ENCODE measurements around the gene NEDD4. TPM values are rescaled to one million over a fixed set of nuclear protein-coding genes. Genes with fewer than 3 reads are reported as not detected.
"Not testable (repeated sequence)": the region's sequence is repeated elsewhere in the genome, so short reads cannot be mapped to it uniquely, and the experiment has no call there.

Gene NEDD4
- total RNA-seq, 1 donor from 2014 or later, result 24.1 TPM

DNA sequence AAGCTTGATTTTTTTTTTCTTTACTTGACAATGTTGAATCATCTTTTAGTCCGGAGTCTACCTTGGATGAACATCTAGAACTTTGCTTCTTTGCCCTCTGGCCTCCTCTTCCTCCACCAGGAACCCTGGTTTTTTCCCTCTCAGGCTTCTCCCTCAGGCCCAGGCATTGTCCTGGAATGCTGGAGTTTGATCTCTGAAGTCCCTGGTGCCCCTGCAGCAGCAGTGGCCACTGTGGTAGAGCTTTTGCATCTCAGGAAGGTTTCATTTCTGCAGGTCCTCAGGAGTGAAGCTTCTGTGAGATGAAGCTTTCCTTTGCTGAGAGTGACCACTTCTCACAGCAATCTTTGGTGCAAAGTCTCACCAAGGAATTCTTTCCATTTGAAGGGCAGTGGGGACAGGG, 39.0 kb upstream of the NEDD4 start:
- Mint-ChIP-seq H3K4me1 (ENCODE audit: unreplicated experiment) (no peaks in the 10 kb centered on the region), H3K36me3 (ENCODE audit: unreplicated experiment) (no peaks in the 10 kb centered on the region), H3K4me3 (ENCODE audit: unreplicated experiment) (no peak overlapping the region), H3K27ac (ENCODE audit: unreplicated experiment) (no peak overlapping the region), H3K27me3 (ENCODE audit: unreplicated experiment) (no peaks in the 10 kb centered on the region), H3K9me3 (ENCODE audit: unreplicated experiment) (no peaks in the 10 kb centered on the region)
- TF ChIP-seq, protein P1, sequence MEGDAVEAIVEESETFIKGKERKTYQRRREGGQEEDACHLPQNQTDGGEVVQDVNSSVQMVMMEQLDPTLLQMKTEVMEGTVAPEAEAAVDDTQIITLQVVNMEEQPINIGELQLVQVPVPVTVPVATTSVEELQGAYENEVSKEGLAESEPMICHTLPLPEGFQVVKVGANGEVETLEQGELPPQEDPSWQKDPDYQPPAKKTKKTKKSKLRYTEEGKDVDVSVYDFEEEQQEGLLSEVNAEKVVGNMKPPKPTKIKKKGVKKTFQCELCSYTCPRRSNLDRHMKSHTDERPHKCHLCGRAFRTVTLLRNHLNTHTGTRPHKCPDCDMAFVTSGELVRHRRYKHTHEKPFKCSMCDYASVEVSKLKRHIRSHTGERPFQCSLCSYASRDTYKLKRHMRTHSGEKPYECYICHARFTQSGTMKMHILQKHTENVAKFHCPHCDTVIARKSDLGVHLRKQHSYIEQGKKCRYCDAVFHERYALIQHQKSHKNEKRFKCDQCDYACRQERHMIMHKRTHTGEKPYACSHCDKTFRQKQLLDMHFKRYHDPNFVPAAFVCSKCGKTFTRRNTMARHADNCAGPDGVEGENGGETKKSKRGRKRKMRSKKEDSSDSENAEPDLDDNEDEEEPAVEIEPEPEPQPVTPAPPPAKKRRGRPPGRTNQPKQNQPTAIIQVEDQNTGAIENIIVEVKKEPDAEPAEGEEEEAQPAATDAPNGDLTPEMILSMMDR (IDR thresholded peaks at IDR 0.05), result no peak
- no peak for DNase-seq (ENCODE audit: extremely low spot score, unreplicated experiment)

DNA sequence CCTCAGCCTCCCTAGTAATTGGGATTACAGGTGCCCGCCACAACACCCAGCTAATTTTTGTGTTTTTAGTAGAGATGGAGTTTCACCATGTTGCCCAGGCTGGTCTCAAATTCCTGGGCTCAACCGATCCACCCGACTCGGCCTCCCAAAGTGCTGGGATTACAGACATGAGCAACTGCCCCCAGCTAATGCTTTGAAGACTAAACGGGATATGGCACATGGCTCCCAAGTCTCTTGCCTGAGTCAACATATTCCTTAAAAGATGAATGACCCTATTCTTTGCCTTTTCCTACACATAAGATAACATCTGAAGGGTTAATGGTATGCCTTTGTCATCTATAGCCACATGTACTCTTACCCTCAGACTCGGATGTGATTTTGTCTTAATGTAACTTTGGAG, 38.4 kb upstream of the NEDD4 start:
- Mint-ChIP-seq H3K36me3 (ENCODE audit: unreplicated experiment) (no peaks in the 10 kb centered on the region), H3K4me1 (ENCODE audit: unreplicated experiment) (no peaks in the 10 kb centered on the region), H3K27me3 (ENCODE audit: unreplicated experiment) (no peaks in the 10 kb centered on the region), H3K9me3 (ENCODE audit: unreplicated experiment) (no peaks in the 10 kb centered on the region), H3K4me3 (ENCODE audit: unreplicated experiment) (no peak overlapping the region), H3K27ac (ENCODE audit: unreplicated experiment) (no peak overlapping the region)
- TF ChIP-seq, protein P1 (IDR thresholded peaks at IDR 0.05), result no peak
- no peak for DNase-seq (ENCODE audit: extremely low spot score, unreplicated experiment)

DNA sequence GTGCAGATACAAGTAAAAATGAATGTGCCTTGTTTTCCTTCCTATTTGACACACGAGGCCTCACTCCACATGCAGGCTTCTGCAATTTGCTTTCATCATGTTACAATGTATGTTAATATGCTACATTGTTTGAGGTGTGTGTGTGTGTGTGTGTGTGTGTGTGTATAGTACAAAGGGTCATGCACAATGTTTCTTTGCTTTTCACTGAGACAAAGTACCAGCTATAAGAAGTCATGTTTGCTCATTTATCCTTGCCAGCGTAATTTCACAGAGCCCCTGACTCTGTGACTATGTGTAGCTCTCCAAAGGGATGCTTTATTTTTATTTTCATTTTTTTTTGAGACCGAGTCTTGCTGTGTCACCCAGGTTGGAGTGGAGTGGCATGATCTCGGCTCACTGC, 38.0 kb upstream of the NEDD4 start:
- H3K4me1 Mint-ChIP-seq (ENCODE audit: unreplicated experiment), result no peaks in the 10 kb centered on the region
- no peaks in the 10 kb centered on the region for H3K36me3 Mint-ChIP-seq (ENCODE audit: unreplicated experiment)
- H3K4me3 Mint-ChIP-seq (ENCODE audit: unreplicated experiment), result no peak overlapping the region
- no peaks in the 10 kb centered on the region for H3K27me3 Mint-ChIP-seq (ENCODE audit: unreplicated experiment)
- no peak for DNase-seq (ENCODE audit: extremely low spot score, unreplicated experiment)
- no peak overlapping the region for H3K27ac Mint-ChIP-seq (ENCODE audit: unreplicated experiment)
- TF ChIP-seq, protein P1 (IDR thresholded peaks at IDR 0.05), result no peak
- H3K9me3 Mint-ChIP-seq (ENCODE audit: unreplicated experiment), result no peaks in the 10 kb centered on the region

DNA sequence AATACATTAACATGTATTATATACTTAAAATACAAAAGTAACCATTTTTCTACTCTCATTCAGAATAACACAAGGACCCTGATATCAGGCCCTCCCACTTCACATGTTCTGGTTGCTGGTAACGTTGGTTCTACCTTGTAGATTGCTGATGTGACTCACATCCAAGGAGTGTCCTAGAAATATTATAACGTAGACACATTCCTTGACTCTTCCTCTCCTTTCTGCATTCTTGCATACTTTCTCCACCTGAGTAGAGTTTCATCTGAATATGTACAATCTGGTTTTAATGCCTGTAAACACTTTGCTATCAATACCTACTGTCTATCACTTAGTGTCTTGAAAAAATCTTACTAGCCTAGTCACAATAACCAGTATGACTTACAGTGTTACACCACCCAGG, 35.0 kb upstream of the NEDD4 start:
- Mint-ChIP-seq H3K4me1 (ENCODE audit: unreplicated experiment) (no peaks in the 10 kb centered on the region), H3K9me3 (ENCODE audit: unreplicated experiment) (peaks cover 4% of the 10 kb centered on the region), H3K4me3 (ENCODE audit: unreplicated experiment) (no peak overlapping the region), H3K36me3 (ENCODE audit: unreplicated experiment) (no peaks in the 10 kb centered on the region), H3K27ac (ENCODE audit: unreplicated experiment) (no peak overlapping the region), H3K27me3 (ENCODE audit: unreplicated experiment) (no peaks in the 10 kb centered on the region)
- TF ChIP-seq, protein P1 (IDR thresholded peaks at IDR 0.05), result no peak
- DNase-seq (ENCODE audit: extremely low spot score, unreplicated experiment), result no peak

DNA sequence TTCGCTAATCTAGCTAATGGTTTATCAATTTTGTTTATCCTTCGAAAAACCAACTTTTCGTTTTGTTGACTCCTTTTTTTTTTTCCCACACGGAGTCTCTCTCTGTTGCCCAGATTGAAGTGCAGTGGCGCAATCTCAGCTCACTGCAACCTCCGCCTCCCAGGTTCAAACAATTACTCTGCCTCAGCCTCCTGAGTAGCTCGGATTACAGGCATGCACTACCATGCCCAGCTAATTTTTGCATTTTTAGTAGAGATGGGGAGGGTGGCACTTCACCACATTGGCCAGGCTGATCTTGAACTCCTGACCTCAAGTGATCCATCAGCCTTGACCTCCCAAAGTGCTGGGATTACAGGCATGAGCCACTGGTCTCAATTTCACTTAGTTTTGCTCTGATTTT, 29.7 kb upstream of the NEDD4 start:
- peaks cover 29% of the 10 kb centered on the region for H3K27me3 Mint-ChIP-seq (ENCODE audit: unreplicated experiment)
- not testable (repeated sequence) for H3K4me3 Mint-ChIP-seq (ENCODE audit: unreplicated experiment); H3K4me1 Mint-ChIP-seq (ENCODE audit: unreplicated experiment); H3K36me3 Mint-ChIP-seq (ENCODE audit: unreplicated experiment); H3K27ac Mint-ChIP-seq (ENCODE audit: unreplicated experiment); H3K9me3 Mint-ChIP-seq (ENCODE audit: unreplicated experiment); DNase-seq (ENCODE audit: extremely low spot score, unreplicated experiment)

Data from osteocyte (in vitro differentiated cells).